VCaP (cell line): ENCODE measurements around the gene TBC1D3I.
"Not testable (repeated sequence)": the region's sequence is repeated elsewhere in the genome, so short reads cannot be mapped to it uniquely, and the experiment has no call there.

Experiments used
- H3K27ac ChIP-seq: fragments of 450-650 bp; 2 replicates; pipeline ENCODE4 v1.5.1; 2017
- TF ChIP-seq, protein P1 (sequence below): fragments of 450-650 bp; conservative IDR thresholded peaks from 2 replicates; pipeline ENCODE4 v1.5.1; 2017; ENCODE audit warnings: mild to moderate bottlenecking, moderate library complexity

TBC1D3I gene

DNA sequence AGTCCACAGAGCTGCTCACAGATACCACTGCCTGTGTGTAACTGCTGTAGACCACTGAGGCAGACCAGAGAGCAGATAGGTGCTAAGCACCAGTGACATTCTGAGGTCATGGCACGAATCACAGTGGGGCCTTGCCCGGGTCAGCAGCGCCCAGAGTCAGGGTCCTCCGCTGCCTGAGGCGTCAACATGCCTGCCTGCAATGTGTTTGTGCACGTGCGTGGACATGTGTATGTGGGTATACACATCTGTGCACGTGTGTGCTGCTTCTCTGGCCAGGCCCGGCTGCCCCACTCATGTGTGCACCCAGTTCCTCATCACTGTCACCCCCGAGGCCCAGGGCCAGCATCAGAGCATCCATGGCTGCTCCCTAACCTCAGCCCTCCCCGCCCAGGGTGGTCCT lies at the start of gene TBC1D3I:
TBC1D3I (minus strand) TSS at position 101 of the 400 bp plus-strand sequence. CDS start 1,585 bp downstream, outside the sequence.
- not testable (repeated sequence) for H3K27ac ChIP-seq

DNA sequence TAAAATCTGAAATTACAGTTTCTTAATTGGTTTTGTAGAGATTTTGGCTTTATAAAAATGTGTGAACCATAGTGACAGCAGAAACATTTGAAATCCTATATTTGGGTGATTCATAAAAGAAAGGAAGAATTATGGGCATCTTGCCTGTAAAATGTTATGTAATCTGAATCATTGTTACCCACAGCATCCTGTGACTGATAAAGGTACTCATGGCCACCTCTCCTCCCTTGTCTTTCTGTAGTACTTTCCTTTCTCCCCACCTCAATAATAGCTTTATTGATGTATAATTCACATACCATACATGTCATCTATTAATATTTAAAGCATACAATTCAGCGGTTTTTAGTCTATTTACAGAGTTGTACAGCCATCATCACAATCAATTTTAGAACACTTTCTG lies 30.8 kb upstream of the TBC1D3I start:
- not testable (repeated sequence) for H3K27ac ChIP-seq

DNA sequence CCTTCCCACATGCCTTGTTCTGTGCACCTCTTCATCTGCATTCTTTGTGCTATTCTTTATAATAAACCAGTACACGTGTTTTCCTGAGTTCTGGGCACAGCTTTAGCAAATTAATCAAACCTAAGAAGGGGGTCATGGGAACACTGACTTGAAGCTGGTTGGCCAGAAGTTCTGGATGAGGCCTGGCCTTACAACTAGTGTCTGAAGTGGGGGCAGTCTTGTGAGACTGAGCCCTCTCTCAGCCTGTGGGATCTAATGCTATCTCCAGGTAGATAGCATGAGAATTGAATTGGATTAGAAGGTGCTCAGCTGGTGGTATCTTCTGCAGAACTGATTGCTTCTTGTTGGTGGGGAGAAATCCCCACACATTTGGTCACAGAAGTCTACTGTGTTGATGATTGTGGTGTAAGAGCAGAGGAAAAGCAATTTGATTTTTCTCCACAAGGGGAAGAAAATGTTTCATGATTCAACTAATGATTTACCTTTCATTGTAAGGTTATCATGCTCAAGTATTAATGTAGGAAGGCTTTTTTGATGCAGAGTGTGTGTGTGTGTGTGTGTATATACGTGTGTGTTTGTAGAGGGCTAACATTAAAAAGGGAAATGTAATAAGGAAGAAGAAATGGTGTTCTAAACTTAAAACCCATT lies 25.7 kb upstream of the TBC1D3I start:
- H3K27ac ChIP-seq, result not testable (repeated sequence)

GRCh38 chr17:36284219-36284618 lies 19.8 kb upstream of the TBC1D3I start:
- not testable (repeated sequence) for H3K27ac ChIP-seq

- H3K27ac ChIP-seq, result not testable (repeated sequence)
These were observed 18.9 kb upstream of the TBC1D3I start for GRCh38 chr17:36283256-36283655.

DNA sequence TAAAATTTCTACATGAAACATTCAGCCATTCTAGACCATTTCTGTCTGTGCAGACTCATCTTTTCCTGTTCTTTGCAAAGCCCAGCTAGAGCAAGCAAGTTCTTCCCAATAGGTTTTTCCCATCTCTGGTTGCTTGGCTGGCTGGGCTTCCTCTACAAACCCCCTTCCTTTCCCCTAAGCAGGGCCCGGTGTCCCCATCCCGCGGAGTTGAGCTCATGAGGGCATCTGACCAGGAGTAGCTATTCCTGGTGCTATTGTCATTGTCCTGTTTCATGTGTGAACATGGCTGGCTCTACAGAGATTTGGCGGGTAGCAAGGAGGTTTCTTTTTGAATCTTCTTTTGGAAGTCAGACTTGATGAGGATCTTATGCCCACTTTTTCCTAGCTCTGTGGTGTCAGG lies 22.3 kb downstream of the TBC1D3I start:
- not testable (repeated sequence) for H3K27ac ChIP-seq

DNA sequence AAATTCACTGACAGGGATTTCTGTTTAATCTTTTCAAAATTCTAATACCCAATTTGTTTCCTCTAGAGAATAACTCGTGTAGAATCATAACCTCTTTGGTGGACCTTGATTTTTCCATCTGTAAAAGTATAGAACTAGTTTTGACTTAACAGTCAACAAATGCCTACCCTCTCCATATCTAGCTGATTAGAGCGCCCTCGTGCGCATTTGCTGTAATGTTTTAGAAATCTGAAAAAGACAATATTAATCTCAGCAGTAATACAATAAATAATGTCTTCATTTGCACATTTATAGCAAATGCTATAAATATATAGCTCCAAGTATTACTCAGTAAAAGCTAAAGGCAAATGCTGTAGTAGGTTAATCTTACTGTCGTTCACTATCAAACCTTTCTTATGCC lies 34.7 kb downstream of the TBC1D3I start:
- not testable (repeated sequence) for H3K27ac ChIP-seq
- TF ChIP-seq, protein P1, sequence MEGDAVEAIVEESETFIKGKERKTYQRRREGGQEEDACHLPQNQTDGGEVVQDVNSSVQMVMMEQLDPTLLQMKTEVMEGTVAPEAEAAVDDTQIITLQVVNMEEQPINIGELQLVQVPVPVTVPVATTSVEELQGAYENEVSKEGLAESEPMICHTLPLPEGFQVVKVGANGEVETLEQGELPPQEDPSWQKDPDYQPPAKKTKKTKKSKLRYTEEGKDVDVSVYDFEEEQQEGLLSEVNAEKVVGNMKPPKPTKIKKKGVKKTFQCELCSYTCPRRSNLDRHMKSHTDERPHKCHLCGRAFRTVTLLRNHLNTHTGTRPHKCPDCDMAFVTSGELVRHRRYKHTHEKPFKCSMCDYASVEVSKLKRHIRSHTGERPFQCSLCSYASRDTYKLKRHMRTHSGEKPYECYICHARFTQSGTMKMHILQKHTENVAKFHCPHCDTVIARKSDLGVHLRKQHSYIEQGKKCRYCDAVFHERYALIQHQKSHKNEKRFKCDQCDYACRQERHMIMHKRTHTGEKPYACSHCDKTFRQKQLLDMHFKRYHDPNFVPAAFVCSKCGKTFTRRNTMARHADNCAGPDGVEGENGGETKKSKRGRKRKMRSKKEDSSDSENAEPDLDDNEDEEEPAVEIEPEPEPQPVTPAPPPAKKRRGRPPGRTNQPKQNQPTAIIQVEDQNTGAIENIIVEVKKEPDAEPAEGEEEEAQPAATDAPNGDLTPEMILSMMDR, result peak; percentile 9; the same call in 1 of the 2 replicates

GRCh38 chr17:36222967-36223366 lies 41.4 kb downstream of the TBC1D3I start:
- H3K27ac ChIP-seq, result not testable (repeated sequence)

DNA sequence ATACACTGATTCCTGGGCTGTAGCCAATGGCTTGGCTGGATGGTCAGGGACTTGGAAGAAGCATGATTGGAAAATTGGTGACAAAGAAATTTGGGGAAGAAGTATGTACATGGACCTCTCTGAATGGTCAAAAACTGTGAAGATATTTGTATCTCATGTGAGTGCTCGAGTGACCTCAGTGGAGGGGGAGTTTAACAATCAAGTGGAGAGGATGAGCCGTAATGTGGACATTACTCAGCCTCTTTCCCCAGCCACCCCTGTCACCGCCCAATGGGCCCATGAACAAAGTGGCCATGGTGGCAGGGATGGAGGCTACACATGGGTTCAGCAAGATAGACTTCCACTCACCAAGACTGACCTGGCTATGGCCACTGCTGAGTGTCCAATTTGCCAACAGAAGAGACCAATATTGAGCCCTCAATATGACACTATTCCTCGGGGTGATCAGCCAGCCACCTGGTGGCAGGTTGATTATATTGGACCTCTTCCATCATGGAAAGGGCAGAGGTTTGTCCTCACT lies 42.7 kb downstream of the TBC1D3I start:
- not testable (repeated sequence) for H3K27ac ChIP-seq

DNA sequence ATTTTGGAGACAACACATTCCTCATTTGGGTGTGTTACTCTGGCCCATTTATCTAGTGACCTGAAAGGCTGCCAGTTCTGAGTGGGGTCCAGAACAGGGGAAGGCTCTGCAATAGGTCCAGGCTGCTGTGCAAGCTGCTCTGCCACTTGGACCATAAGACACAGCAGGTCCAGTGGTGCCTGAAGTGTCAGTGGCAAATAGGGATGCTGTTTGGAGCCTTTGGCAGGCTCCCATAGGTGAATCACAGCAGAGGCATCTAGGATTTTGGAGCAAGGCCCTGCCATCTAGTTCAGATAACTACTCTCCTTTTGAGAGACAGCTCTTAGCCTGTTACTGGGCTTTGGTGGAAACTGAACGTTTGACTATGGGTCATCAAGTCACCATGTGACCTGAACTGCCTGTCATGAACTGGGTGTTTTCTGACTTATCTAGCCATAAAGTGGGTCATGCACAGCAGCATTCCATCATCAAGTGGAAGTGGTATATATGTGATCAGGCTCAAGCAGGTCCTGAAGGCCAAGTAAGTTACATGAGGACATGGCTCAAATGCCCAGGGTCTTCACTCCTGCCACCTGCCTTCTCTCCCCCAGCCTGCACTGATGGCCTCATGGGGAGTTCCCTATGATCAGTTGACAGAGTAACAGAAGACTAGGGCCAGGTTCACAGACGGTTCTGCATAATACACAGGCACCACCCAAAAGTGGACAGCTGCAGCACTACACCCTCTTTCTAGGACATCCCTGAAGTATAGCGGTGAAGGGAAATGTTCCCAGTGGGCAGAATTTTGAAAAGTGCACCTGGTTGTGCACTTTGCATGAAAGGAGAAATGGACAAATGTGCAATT lies 43.4 kb downstream of the TBC1D3I start:
- H3K27ac ChIP-seq, result not testable (repeated sequence)

GRCh38 chr17:36219556-36219955 lies 44.8 kb downstream of the TBC1D3I start:
- not testable (repeated sequence) for H3K27ac ChIP-seq

- not testable (repeated sequence) for H3K27ac ChIP-seq
These were observed 48.7 kb downstream of the TBC1D3I start for GRCh38 chr17:36215406-36216308.

GRCh38 chr17:36214918-36215317 lies 49.5 kb downstream of the TBC1D3I start:
- H3K27ac ChIP-seq, result no peak overlapping the region
- TF ChIP-seq, protein P1, result no peak
